Natural killer cell (primary cell): ENCODE measurements around the gene FOXP1. TPM values are rescaled to one million over a fixed set of nuclear protein-coding genes. Genes with fewer than 3 reads are reported as not detected.

Experiments used
- ATAC-seq, 3 donors: fragments of 150-1000 bp in 2 of 3; fragments of 200-7000 bp in 1 of 3; cut with Tn5 transposase; 1 replicate in 1 of 3; 2 replicates in 2 of 3; pipeline ENCODE4 v1.10.0; 2021; ENCODE audit warnings: mild to moderate bottlenecking in 2 of 3, moderate library complexity in 2 of 3
- DNase-seq, 2 donors: peaks; one replicate each; pipeline versions ENCODE4 v3.0.0 to v3.0.0-alpha.2; 2013 to 2021; ENCODE audit warnings: mixed read lengths in 1 of 2
- H3K27ac ChIP-seq: one replicate; pipeline ENCODE4 v1.5.1; 2013; ENCODE audit warnings: mild to moderate bottlenecking, low read length
- H3K27me3 ChIP-seq: one replicate; pipeline ENCODE4 v1.6.1; 2013; ENCODE audit warnings: low read length; ENCODE audit not compliant: control insufficient read depth, insufficient read depth
- H3K36me3 ChIP-seq: one replicate; pipeline ENCODE4 v1.6.1; 2013; ENCODE audit warnings: low read length; ENCODE audit not compliant: control insufficient read depth, insufficient read depth
- H3K4me1 ChIP-seq: one replicate; pipeline ENCODE4 v1.6.1; 2013; ENCODE audit warnings: low read length; ENCODE audit not compliant: control insufficient read depth, insufficient read depth
- H3K4me3 ChIP-seq: one replicate; pipeline ENCODE4 v1.5.1; 2013; ENCODE audit warnings: low read length
- H3K9me3 ChIP-seq: one replicate; pipeline ENCODE4 v1.6.1; 2013; ENCODE audit warnings: low read length; ENCODE audit not compliant: control insufficient read depth, insufficient read depth
- H3K27ac Mint-ChIP-seq, 2 donors: one replicate each; pipeline ENCODE4 v1.8.0; 2022; ENCODE audit warnings: mild to moderate bottlenecking in 2 of 2, mixed read lengths in 2 of 2, moderate library complexity in 1 of 2
- H3K27me3 Mint-ChIP-seq, 2 donors: one replicate each; pipeline ENCODE4 v1.8.0; 2022; ENCODE audit warnings: low read depth in 2 of 2, mixed read lengths in 2 of 2
- H3K36me3 Mint-ChIP-seq: one replicate; pipeline ENCODE4 v1.8.0; 2022; ENCODE audit warnings: mixed read lengths
- H3K4me1 Mint-ChIP-seq, 2 donors: one replicate each; pipeline ENCODE4 v1.8.0; 2022; ENCODE audit warnings: mixed read lengths in 2 of 2
- H3K4me3 Mint-ChIP-seq: one replicate; pipeline ENCODE4 v1.8.0; 2022; ENCODE audit warnings: mild to moderate bottlenecking, moderate library complexity, mixed read lengths
- H3K9me3 Mint-ChIP-seq, 2 donors: one replicate each; pipeline ENCODE4 v1.8.0; 2022; ENCODE audit warnings: mixed read lengths in 2 of 2
- WGBS: methylation state at CpG from one replicate; pipeline ENCODE4 v1.1.7; 2013; ENCODE audit warnings: missing lambda C conversion rate; ENCODE audit not compliant: insufficient coverage; 5-methylcytosine and 5-hydroxymethylcytosine counted together
- intact Hi-C: fragments of 100-400 bp; cut with micrococcal nuclease; formaldehyde crosslinking; loops from one replicate; pipeline ENCODE4 v1.14.2; 2022
- total RNA-seq, 4 donors: library from RNA; stranded (reverse); fragments of 120-200 nt in 1 of 4; gene quantifications; one replicate each; pipeline versions ENCODE4 v1.2.3 to v1.2.4, GENCODE V29; 2013 to 2022
- TF ChIP-seq, protein P1 (sequence below): fragments of 200-600 bp; IDR thresholded peaks from one replicate; pipeline ENCODE4 v1.8.0; 2022; ENCODE audit warnings: antibody characterized with exemption

The FOXP1 gene
- total RNA-seq, 3 donors from 2014 or later (not counting 1 experiment from before 2014, with no cell fraction given) = 166 to 185 (median 166) TPM

DNA sequence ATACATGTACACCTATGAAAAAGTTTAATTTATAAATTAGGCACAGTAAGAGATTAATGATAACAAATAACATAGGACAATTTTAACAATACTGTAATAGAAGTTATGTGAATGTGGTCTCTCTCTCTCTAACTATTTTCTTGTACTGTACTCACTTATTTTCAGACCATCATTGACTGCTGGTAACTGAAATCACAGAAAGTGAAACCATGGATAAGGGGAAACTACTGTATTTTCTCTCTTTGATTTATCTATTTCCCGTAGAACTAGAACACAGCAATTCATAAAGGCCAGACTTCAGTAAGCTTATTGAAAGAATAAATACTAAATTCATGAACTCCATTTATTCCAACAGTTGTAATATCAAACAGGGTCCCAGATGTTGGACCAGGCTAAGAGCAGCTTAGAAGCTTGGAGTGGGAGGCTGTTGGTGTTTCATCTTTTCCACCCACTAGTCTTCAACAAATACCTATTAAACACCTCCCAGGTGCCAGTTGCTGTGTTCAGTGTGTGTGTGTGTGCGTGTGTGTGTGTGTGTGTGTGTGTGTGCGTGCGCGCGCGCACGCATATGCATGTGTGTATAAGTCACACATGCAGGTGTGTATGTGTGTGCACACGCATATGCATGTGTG, 235.4 kb downstream of the FOXP1 start:
- H3K36me3 ChIP-seq = no peaks in the 10 kb centered on the region
- 89% methylated on average over 8 of the region's 9 CpGs for WGBS
- H3K4me3 ChIP-seq = no peak overlapping the region
- Mint-ChIP-seq H3K27ac (no peak overlapping the region), H3K4me3 (no peak overlapping the region), H3K27me3 (no peaks in the 10 kb centered on the region), H3K4me1 (peaks cover 5 to 13% of the 10 kb centered on the region in 2 donors), H3K36me3 (no peaks in the 10 kb centered on the region), H3K9me3 (no peaks in the 10 kb centered on the region)
- DNase-seq (peak in 1 of 2 donors; percentile 31), ATAC-seq (no peak)
- H3K27me3 ChIP-seq = no peaks in the 10 kb centered on the region
- no peaks in the 10 kb centered on the region for H3K4me1 ChIP-seq
- no peak overlapping the region for H3K27ac ChIP-seq
- TF ChIP-seq, protein P1, sequence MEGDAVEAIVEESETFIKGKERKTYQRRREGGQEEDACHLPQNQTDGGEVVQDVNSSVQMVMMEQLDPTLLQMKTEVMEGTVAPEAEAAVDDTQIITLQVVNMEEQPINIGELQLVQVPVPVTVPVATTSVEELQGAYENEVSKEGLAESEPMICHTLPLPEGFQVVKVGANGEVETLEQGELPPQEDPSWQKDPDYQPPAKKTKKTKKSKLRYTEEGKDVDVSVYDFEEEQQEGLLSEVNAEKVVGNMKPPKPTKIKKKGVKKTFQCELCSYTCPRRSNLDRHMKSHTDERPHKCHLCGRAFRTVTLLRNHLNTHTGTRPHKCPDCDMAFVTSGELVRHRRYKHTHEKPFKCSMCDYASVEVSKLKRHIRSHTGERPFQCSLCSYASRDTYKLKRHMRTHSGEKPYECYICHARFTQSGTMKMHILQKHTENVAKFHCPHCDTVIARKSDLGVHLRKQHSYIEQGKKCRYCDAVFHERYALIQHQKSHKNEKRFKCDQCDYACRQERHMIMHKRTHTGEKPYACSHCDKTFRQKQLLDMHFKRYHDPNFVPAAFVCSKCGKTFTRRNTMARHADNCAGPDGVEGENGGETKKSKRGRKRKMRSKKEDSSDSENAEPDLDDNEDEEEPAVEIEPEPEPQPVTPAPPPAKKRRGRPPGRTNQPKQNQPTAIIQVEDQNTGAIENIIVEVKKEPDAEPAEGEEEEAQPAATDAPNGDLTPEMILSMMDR = no peak
- intact Hi-C loops = no loop called here
- H3K9me3 ChIP-seq = no peaks in the 10 kb centered on the region

DNA sequence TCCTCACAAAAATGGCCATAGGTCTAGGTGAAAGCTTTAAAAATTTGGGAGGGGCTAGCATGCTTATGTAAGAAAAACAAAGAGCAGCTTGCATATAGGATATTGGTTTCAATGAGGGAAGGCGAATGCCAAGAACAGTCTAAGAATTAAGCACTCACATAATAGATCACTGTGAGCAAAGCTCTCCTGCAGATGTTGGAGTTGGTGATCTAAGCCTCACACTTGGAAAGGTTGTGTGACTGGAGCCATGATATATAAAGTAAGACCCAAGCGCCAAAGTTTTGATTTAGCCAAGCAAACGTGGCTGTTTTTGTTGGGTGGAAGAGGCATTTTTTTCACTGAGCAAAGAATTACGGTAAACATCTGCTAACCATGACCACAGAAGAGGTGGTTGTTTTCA, 237.5 kb downstream of the FOXP1 start:
- Histone ChIP-seq H3K27ac (no peak overlapping the region), H3K4me3 (no peak overlapping the region), H3K27me3 (no peaks in the 10 kb centered on the region), H3K36me3 (no peaks in the 10 kb centered on the region), H3K4me1 (no peaks in the 10 kb centered on the region), H3K9me3 (no peaks in the 10 kb centered on the region)
- no peak for DNase-seq
- Mint-ChIP-seq H3K4me3 (no peak overlapping the region), H3K27me3 (no peaks in the 10 kb centered on the region), H3K27ac (no peak overlapping the region), H3K4me1 (peaks cover 5 to 13% of the 10 kb centered on the region in 2 donors), H3K36me3 (peaks cover 5% of the 10 kb centered on the region), H3K9me3 (peaks cover 0 to 3% of the 10 kb centered on the region in 2 donors)
- no peak for ATAC-seq
- WGBS = 91% methylated on average over 2 of the region's 4 CpGs
- TF ChIP-seq, protein P1 = no peak
- intact Hi-C loops = no loop called here

DNA sequence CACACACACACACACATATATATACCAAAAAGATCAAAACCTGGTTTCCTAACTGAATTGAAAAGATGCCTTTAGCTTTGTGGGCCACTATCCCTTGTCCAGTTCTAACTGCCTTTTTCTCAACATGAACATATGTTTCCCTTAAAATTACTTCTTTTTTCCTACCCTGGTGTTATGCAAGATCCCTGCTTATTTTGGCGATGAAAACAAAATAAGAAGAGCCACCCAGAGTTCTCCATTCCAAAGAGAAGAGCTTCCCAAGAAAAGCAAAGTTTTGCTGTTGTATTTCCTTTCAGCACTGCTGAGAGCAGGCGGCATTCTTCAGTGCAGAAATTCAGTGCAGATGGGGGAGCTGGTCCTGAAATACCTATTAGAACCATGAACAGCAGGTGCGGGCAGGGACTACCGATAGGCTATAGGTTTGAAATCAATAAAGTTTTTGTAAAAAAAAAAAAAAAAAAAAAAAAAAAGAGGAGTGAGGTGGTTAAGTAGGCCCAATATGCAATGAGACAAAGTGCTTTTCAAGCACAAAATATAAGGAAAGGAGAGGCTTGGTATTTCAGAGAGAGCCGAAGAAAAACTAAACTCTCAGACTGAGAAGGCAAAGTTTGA, 238.0 kb downstream of the FOXP1 start:
- TF ChIP-seq, protein P1 = no peak
- H3K4me1 ChIP-seq = no peaks in the 10 kb centered on the region
- no peaks in the 10 kb centered on the region for H3K27me3 ChIP-seq
- WGBS = 89% methylated on average over 4 of the region's 5 CpGs
- Mint-ChIP-seq H3K9me3 (peaks cover 0 to 3% of the 10 kb centered on the region in 2 donors), H3K27ac (no peak overlapping the region), H3K4me1 (peaks cover 5 to 13% of the 10 kb centered on the region in 2 donors), H3K4me3 (peak overlapping the region; percentile 1), H3K27me3 (no peaks in the 10 kb centered on the region), H3K36me3 (peaks cover 9% of the 10 kb centered on the region)
- peak in 1 of 2 donors; percentile 28 for DNase-seq
- no peaks in the 10 kb centered on the region for H3K36me3 ChIP-seq
- H3K27ac ChIP-seq = no peak overlapping the region
- H3K4me3 ChIP-seq = no peak overlapping the region
- ATAC-seq = no peak
- intact Hi-C loops = no loop called here
- no peaks in the 10 kb centered on the region for H3K9me3 ChIP-seq
